ENCODE measurements around the gene CERS4.
A peak's percentile ranks its signal among the peaks of the same experiment; 100 is the strongest.
"Not testable (repeated sequence)": the region's sequence is repeated elsewhere in the genome, so short reads cannot be mapped to it uniquely, and the experiment has no call there.

CERS4 gene

GRCh38 chr19:8244442-8244841, 35.3 kb downstream of the CERS4 start:
- DNase-seq = no peak

- no peak for DNase-seq
Measured at GRCh38 chr19:8245869-8246835, 37.0 kb downstream of the CERS4 start.

- DNase-seq = not testable (repeated sequence)
Measured at GRCh38 chr19:8247129-8247890, 38.1 kb downstream of the CERS4 start.

- no peak for DNase-seq
Measured at GRCh38 chr19:8248348-8249328, 39.5 kb downstream of the CERS4 start.

- no peak for DNase-seq
Measured at GRCh38 chr19:8250596-8250995, 41.4 kb downstream of the CERS4 start.

GRCh38 chr19:8251025-8251472, 41.9 kb downstream of the CERS4 start:
- no peak for DNase-seq

- peak; percentile 87 for DNase-seq
Measured at GRCh38 chr19:8252922-8253589, 43.9 kb downstream of the CERS4 start.

DNA sequence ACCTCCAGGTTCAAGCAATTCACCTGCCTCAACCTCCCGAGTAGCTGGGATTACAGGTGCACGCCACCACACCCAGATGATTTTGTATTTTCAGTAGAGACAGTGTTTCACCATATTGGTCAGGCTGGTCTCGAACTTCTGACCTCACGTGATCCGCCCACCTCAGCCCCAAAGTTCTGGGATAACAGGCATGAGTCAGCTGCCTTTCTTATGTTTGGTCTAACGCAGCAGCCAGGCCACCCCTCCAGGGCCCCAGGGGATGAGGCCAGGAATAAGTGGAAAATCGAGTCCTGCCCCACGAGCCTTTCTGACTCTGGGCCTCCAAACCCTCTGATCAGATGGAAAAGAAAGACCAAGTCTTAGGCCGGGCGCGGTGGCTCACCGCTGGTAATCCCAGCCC, 44.5 kb downstream of the CERS4 start:
- DNase-seq = no peak

GRCh38 chr19:8254286-8255001, 45.3 kb downstream of the CERS4 start:
- no peak for DNase-seq

DNA sequence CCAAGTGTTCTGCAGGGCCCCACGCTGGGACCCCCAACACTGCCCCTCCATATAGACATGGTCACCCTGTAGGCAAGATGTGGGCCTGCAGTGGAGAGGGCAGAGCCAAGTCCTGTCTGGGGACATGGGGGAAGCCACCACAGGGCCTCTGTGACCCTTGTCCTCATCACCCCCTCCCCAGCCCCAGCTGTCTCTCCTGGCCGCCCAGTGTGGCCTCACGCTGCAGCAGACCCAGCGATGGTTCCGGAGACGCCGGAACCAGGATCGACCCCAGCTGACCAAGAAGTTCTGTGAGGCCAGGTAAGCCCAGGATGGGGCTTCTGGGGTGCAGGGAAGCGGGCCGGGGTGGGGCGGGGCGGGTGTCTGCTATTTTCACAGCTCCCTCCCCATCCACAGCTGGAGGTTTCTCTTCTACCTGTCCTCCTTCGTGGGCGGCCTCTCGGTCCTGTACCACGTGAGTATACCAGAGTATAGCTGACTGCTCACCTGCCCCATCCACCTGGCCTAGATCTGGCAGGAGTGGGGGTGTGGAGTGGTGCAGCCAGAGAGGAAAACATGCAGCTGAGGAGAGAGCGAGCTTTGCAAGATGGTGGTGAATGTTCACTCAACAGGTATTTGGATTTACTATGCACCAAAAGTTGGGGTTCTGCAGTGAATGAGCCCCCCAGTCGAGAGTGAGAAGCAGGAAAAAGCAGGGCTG, 46.4 kb downstream of the CERS4 start:
- no peak for DNase-seq

GRCh38 chr19:8256276-8257051, 47.3 kb downstream of the CERS4 start:
- no peak for DNase-seq

GRCh38 chr19:8257052-8257443, 47.9 kb downstream of the CERS4 start:
- DNase-seq = no peak

GRCh38 chr19:8259142-8259921, 50.2 kb downstream of the CERS4 start:
- no peak for DNase-seq

DNA sequence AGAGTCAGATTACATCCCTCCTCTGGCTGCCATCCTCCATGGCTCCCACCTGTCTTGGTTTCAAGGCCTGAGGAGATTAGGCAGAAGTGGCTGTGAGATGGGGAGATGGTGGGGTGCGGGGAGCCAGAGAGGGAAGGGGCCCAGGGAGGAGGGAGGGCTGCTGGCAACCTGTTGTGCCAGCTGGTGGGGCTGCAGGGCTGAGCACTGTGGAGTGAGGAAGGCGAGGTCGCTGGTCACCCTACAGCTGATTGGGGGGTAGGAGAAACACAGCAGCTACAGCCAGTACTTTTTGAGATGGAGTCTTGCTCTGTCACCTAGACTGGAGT, 50.7 kb downstream of the CERS4 start:
- no peak for DNase-seq

GRCh38 chr19:8261347-8261746, 52.2 kb downstream of the CERS4 start:
- no peak for DNase-seq

DNA sequence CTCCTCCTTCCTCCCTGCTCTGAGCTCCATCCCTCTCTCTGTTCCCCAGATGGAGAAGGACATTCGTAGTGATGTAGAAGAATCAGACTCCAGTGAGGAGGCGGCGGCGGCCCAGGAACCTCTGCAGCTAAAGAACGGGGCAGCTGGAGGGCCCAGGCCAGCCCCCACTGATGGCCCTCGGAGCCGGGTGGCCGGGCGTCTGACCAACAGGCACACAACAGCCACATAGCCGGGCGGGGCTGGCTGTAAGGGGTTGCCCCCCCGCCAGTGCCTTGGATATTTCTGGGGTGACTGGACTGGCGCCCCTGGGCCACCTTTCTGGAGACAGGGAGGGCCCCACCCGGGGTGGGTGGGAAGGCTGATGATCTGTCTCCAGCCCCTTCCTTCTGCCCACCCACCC, 52.7 kb downstream of the CERS4 start:
- no peak for DNase-seq

DNA sequence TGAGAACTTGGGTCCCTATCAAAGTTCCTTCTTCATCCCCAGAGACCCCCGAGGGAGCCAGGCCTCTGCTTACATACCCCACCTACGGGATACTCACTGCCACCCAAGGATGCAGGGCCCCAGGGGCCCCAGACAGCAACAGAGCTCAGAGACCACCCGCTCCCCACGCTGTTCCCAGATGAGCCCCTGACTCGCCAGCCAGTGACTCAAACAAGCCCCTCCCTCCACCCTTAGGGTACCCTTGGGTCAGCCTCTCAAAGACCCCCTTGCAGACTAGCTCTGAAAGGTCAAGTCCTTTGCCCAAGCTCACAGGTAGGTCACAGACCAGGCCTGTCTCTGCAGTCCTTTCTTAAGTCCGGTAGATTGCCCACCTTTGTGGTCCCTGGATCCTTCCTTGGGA, 53.3 kb downstream of the CERS4 start:
- DNase-seq = no peak

DNA sequence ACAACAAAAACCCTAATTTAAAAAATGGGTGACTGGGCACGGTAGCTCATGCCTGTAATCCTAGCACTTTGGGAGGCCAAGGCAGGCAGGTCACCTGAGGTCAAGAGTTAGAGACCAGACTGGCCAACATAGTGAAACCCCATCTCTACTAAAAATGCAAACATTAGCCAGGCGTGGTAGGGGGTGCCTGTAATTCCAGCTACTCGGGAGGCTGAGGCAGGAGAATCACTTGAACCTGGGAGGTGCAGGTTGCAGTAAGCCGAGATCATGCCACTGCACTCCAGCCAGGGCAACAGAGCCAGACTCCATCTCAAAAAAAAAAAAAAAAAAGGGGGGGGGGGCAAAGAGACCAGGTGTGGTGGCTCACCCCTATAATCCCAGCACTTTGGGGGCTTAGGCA, 55.1 kb downstream of the CERS4 start:
- DNase-seq = not testable (repeated sequence)

DNA sequence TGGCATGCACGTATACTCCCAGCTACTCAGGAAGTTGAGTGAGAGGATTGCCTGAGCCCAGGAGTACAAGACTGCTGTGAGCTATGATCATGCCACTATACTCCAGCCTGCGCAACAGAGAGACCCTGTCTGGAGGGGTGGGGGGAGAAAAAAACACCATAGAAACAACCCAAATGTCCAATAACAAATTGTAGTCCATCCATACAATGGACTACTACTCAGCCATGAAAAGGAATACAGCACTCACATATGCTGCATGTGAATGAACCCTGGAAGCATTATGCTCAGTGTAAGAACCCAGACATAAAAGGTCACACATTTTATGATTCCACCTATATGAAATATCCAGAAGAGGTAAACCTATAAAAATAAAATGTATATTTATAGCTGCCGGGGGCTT, 56.7 kb downstream of the CERS4 start:
- no peak for DNase-seq
